HCT116 (cell line): ENCODE measurements around the gene TRPV5. TPM values are rescaled to one million over a fixed set of nuclear protein-coding genes. Genes with fewer than 3 reads are reported as not detected.

Experiments
- ATAC-seq: fragments of 200-7000 bp; cut with Tn5 transposase; 2 replicates; pipeline ENCODE4 v1.9.1; 2020; ENCODE audit warnings: mild to moderate bottlenecking, moderate library complexity
- BruUV-seq: library from RNA; stranded (reverse); fragments of 400-500 nt; replicated peaks from 2 replicates; lab custom pipeline; 2021; lab: Mats Ljungman, UMichigan
- CTCF ChIA-PET: fragments of 300-600 bp; sonication (Branson Sonifier 250); formaldehyde crosslinking; loops from one replicate; lab custom pipeline; 2021; ENCODE audit warnings: antibody characterized with exemption; lab: Charles Lee
- POLR2A ChIA-PET: fragments of 300-600, 350-600 bp; sonication (Branson Sonifier 250); formaldehyde crosslinking; loops from one replicate; lab custom pipeline; 2021; ENCODE audit warnings: antibody characterized with exemption; lab: Charles Lee
- RAD21 ChIA-PET, 2 experiments: fragments of 300-600 bp; sonication (Branson Sonifier 250); formaldehyde crosslinking; loops; one replicate each; lab custom pipeline; 2023; ENCODE audit warnings: low total read pairs in 2 of 2; ENCODE audit not compliant: uncharacterized antibody in 2 of 2, unreplicated experiment in 2 of 2, low non-redundant PET in 1 of 2; lab: Charles Lee
- DNase-seq: peaks from one replicate; pipeline ENCODE4 v3.0.0-alpha.2; 2010; ENCODE audit warnings: low read depth, low spot score
- H2AFZ ChIP-seq: fragments of 200-600 bp; shearing (Covaris generic), sonication (generic); 2 replicates; pipeline ENCODE4 v1.6.1; 2017; ENCODE audit warnings: low read depth, mixed run types, mixed read lengths, antibody characterized with exemption, low read length; ENCODE audit not compliant: poor library complexity, severe bottlenecking
- H3K27ac ChIP-seq: 2 replicates; pipeline ENCODE4 v1.5.1; 2012; ENCODE audit warnings: low read depth, low read length
- H3K27me3 ChIP-seq: fragments of 200-600 bp; sonication (generic); 2 replicates; pipeline ENCODE4 v1.6.1; 2016; ENCODE audit warnings: mixed run types, low read length, mixed read lengths; ENCODE audit not compliant: insufficient read depth
- H3K36me3 ChIP-seq, 2 experiments: fragments of 200-500 bp in 1 of 2; fragments of 200-600 bp in 1 of 2; sonication (Bioruptor generic) in 1 of 2; sonication (generic) in 1 of 2; 2 replicates each; pipeline versions ENCODE4 v1.5.1 to v1.6.1; 2014 to 2016; ENCODE audit warnings: low read length in 2 of 2, inconsistent platforms in 1 of 2, mixed read lengths in 1 of 2, mixed run types in 1 of 2; ENCODE audit not compliant: insufficient read depth in 2 of 2, control insufficient read depth in 1 of 2
- H3K4me1 ChIP-seq, 2 experiments: fragments of 200-600 bp in 1 of 2; sonication (generic) in 1 of 2; 2 replicates each; pipeline versions ENCODE4 v1.5.1 to v1.6.1; 2012 to 2017; ENCODE audit warnings: low read length in 2 of 2, inconsistent platforms in 1 of 2, mild to moderate bottlenecking in 1 of 2, mixed read lengths in 1 of 2, mixed run types in 1 of 2, moderate library complexity in 1 of 2; ENCODE audit not compliant: insufficient read depth in 2 of 2, control insufficient read depth in 1 of 2
- H3K4me2 ChIP-seq: fragments of 200-600 bp; sonication (generic); 2 replicates; pipeline ENCODE4 v1.6.1; 2017; ENCODE audit warnings: mixed run types, low read length, mixed read lengths
- H3K4me3 ChIP-seq, 2 experiments: fragments of 200-600 bp in 1 of 2; sonication (generic) in 1 of 2; replicated peaks in 1 of 2; 2 replicates each; pipeline ENCODE4 v1.5.1; 2011 to 2016; ENCODE audit warnings: low read length in 2 of 2, control low read depth in 1 of 2, low read depth in 1 of 2, mild to moderate bottlenecking in 1 of 2, mixed read lengths in 1 of 2, mixed run types in 1 of 2
- H3K79me2 ChIP-seq: fragments of 200-600 bp; sonication (generic); 2 replicates; pipeline ENCODE4 v1.6.1; 2017; ENCODE audit warnings: mild to moderate bottlenecking, mixed run types, low read length, moderate library complexity, mixed read lengths; ENCODE audit not compliant: insufficient read depth
- H3K9ac ChIP-seq: fragments of 200-600 bp; sonication (generic); 2 replicates; pipeline ENCODE4 v1.6.1; 2016; ENCODE audit warnings: low read length, mixed read lengths
- H3K9me2 ChIP-seq: fragments of 200-600 bp; sonication (generic), shearing (Covaris generic); 2 replicates; pipeline ENCODE4 v1.6.1; 2017; ENCODE audit warnings: mixed run types, mild to moderate bottlenecking, moderate library complexity; ENCODE audit not compliant: insufficient read depth
- H3K9me3 ChIP-seq, 2 experiments: fragments of 200-500 bp in 1 of 2; fragments of 200-600 bp in 1 of 2; sonication (Bioruptor generic) in 1 of 2; sonication (generic) in 1 of 2; 2 replicates each; pipeline ENCODE4 v1.6.1; 2014 to 2017; ENCODE audit warnings: low read length in 2 of 2, mixed read lengths in 2 of 2, inconsistent platforms in 1 of 2, low read depth in 1 of 2, mild to moderate bottlenecking in 1 of 2, mixed run types in 1 of 2, moderate library complexity in 1 of 2; ENCODE audit not compliant: control insufficient read depth in 1 of 2, insufficient read depth in 1 of 2
- H4K20me1 ChIP-seq: fragments of 200-600 bp; sonication (generic), shearing (Covaris generic); 2 replicates; pipeline ENCODE4 v1.6.1; 2017; ENCODE audit warnings: mixed run types, mild to moderate bottlenecking, moderate library complexity; ENCODE audit not compliant: insufficient read depth
- CBX3 ChIP-seq: IDR thresholded peaks from 2 replicates; pipeline ENCODE4 v1.6.1; 2012; ENCODE audit warnings: low read depth
- CEBPB ChIP-seq: IDR thresholded peaks from 2 replicates; pipeline ENCODE4 v1.6.1; 2012; ENCODE audit warnings: low read depth
- CTCF ChIP-seq, 3 experiments: fragments of 200-600 bp in 1 of 3; sonication (generic) in 1 of 3; IDR thresholded peaks in 2 of 3; conservative IDR thresholded peaks in 1 of 3; 2 replicates each; pipeline ENCODE4 v1.5.1; 2012 to 2017; ENCODE audit warnings: low read depth in 2 of 3, low read length in 2 of 3, antibody characterized with exemption in 1 of 3, borderline replicate concordance in 1 of 3, control low read depth in 1 of 3, mild to moderate bottlenecking in 1 of 3, mixed read lengths in 1 of 3, mixed run types in 1 of 3, moderate library complexity in 1 of 3; ENCODE audit not compliant: insufficient read depth in 1 of 3
- EGR1 ChIP-seq: IDR thresholded peaks from 2 replicates; pipeline ENCODE4 v1.6.1; 2012; ENCODE audit warnings: low read depth
- ELF1 ChIP-seq: IDR thresholded peaks from 2 replicates; pipeline ENCODE4 v1.6.1; 2012; ENCODE audit warnings: low read depth, borderline replicate concordance
- EZH2 ChIP-seq: fragments of 200-600 bp; sonication (generic); IDR thresholded peaks from 2 replicates; pipeline ENCODE4 v1.6.1; 2017; ENCODE audit warnings: antibody characterized with exemption, mixed run types
- JUND ChIP-seq: IDR thresholded peaks from 2 replicates; pipeline ENCODE4 v1.6.1; 2012
- POLR2A ChIP-seq: IDR thresholded peaks from 2 replicates; pipeline ENCODE4 v1.7.0; 2011; ENCODE audit warnings: borderline replicate concordance; ENCODE audit not compliant: insufficient read depth, insufficient read length; ENCODE audit errors: extremely low read depth
- REST ChIP-seq: IDR thresholded peaks from 2 replicates; pipeline ENCODE4 v1.6.1; 2012; ENCODE audit warnings: low read depth
- SRF ChIP-seq: IDR thresholded peaks from 2 replicates; pipeline ENCODE4 v1.6.1; 2012; ENCODE audit warnings: low read depth
- ZFX ChIP-seq: fragments of 450-650 bp; IDR thresholded peaks from 2 replicates; pipeline ENCODE4 v1.6.1; 2017
- ZNF274 ChIP-seq: fragments of 200-500 bp; sonication (Bioruptor generic); IDR thresholded peaks from 2 replicates; pipeline ENCODE4 v1.6.1; 2014; ENCODE audit warnings: mild to moderate bottlenecking, low read depth, low read length, inconsistent platforms
- intact Hi-C: fragments of 100-400 bp; cut with micrococcal nuclease; formaldehyde crosslinking; loops from 2 replicates; pipeline ENCODE4 v1.10.0; 2022
- total RNA-seq: library from RNA; stranded (reverse); gene quantifications from one replicate; pipeline ENCODE4 v1.2.1, GENCODE V29; 2021; ENCODE audit not compliant: unreplicated experiment
- TF ChIP-seq, protein P1 (sequence below): IDR thresholded peaks from 2 replicates; pipeline ENCODE4 v1.6.1; 2012

TRPV5 gene
- total RNA-seq, 1 experiment from 2014 or later: not detected

GRCh38 chr7:142904128-142904527 lies 29.4 kb downstream of the TRPV5 start:
- Histone ChIP-seq H4K20me1 (no peaks in the 10 kb centered on the region), H3K9me3 (no peaks in the 10 kb centered on the region), H3K4me1 (no peaks in the 10 kb centered on the region), H3K9ac (no peak overlapping the region), H3K4me3 (no peak overlapping the region), H3K27ac (no peak overlapping the region), H3K36me3 (no peaks in the 10 kb centered on the region), H2AFZ (no peak overlapping the region), H3K27me3 (peaks cover 14% of the 10 kb centered on the region), H3K79me2 (no peaks in the 10 kb centered on the region), H3K9me2 (no peaks in the 10 kb centered on the region), H3K4me2 (no peak overlapping the region)
- RAD21 ChIA-PET: no interaction called here
- CTCF ChIA-PET: interaction anchor here (1.2 kb wide), 1 partner anchor 57 kb away, joined by 4 read pairs; no protein-coding TSS in a partner anchor
- intact Hi-C loops: no loop called here
- DNase-seq (no peak), ATAC-seq (no peak)
- TF ChIP-seq ELF1 (no peak), ZFX (no peak), JUND (no peak), CEBPB (no peak), EZH2 (no peak), REST (no peak), EGR1 (no peak), SRF (no peak), CBX3 (no peak), CTCF (IDR thresholded peaks at IDR 0.05 in 2 of 3, conservative IDR thresholded peaks at IDR 0.05 in 1 of 3; ENCODE audit: borderline replicate concordance in 1 of 3, insufficient read depth in 1 of 3, low read depth in 2 of 3, low read length in 2 of 3) (no peak), POLR2A (no peak), ZNF274 (no peak)
- TF ChIP-seq, protein P1, sequence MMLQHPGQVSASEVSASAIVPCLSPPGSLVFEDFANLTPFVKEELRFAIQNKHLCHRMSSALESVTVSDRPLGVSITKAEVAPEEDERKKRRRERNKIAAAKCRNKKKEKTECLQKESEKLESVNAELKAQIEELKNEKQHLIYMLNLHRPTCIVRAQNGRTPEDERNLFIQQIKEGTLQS: no peak
- BruUV-seq: no TSS peak
- POLR2A ChIA-PET: no interaction called here
